ENCODE data around the gene METAP2.

Gene METAP2

DNA sequence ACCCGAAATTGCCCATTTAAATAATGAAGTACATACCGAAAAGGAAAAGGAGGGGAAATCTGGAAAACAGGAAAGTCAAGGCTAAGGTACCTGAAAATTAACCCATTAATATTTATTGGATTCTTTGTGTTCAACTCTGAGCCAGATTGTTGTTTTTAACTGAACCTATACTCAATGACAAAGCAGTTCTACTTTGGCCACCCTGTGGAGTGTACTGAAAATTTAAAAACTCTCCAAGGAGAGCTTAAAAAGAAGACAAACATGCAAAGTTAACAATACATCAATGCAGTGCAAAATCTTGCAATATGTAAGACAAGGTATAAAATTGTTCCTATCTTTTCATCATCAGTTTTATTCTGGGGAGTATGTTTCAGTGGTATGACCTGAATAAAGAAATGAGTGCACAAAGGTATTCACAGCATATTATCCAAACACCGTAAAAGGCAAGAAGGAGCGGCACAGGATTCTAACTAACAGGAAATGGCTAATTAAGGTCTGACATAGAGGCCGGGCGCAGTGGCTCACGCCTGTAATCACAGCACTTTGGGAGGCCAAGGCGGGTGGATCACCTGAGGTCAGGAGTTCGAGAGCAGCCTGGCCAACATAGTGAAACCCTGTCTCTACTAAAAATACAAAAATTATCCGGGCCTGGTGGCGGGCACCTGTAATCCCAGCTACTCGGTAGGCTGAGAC, 75.6 kb downstream of the METAP2 start:
- DNase-seq (ENCODE audit: low read depth), result no peak

DNA sequence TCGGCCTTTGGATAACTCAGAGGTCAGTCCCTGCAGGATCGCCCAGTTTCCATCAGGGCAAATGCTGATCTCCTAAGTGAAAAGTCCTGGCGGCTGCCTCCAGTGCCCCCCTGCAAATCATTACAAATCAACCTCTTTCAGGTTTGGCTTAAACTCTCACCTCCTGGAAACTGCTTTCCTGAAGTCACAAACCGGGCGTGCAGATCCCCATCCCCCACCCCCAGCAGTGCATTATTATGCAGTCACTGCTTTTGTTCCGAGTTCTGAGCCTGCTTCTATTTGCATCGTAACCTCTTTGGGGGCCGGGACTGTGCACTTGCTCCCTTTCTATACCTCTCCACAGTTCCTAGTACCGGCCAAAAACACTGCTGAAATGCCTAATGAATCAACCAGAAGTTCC, 77.4 kb downstream of the METAP2 start, which contains the start of gene USP44:
USP44 (minus strand) TSS at position 172 of the 400 bp plus-strand sequence. CDS start 17,220 bp downstream, outside the sequence.
- no peak for DNase-seq (ENCODE audit: low read depth)

DNA sequence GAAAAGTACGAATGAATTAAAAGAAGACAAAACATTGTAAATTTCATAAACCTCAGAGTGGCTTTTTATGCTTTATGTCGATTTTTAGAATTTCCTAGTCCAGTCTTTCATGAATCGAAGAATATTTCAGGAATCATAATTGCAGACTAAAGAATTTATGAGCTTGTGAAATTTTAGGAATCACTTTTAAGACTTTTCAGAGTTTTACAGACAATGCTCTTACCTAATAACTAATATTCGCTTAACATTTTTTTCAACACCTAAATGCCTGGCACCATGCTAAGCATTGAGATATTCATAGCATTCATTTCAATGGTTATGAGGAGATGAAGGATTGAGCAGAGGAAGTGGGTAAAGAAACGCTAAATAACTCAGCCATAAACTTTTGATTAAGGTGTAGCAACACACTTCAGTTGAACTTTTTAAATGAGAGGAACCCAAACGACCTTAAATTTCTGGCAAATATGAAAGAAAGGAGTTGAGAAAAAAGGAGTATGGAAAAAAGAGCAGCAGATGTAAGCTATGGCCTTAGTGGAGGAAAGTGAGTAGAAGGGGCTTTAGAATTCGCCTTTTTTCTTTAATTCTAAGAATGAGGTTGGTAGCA, 78.1 kb downstream of the METAP2 start:
- no peak for DNase-seq (ENCODE audit: low read depth)

DNA sequence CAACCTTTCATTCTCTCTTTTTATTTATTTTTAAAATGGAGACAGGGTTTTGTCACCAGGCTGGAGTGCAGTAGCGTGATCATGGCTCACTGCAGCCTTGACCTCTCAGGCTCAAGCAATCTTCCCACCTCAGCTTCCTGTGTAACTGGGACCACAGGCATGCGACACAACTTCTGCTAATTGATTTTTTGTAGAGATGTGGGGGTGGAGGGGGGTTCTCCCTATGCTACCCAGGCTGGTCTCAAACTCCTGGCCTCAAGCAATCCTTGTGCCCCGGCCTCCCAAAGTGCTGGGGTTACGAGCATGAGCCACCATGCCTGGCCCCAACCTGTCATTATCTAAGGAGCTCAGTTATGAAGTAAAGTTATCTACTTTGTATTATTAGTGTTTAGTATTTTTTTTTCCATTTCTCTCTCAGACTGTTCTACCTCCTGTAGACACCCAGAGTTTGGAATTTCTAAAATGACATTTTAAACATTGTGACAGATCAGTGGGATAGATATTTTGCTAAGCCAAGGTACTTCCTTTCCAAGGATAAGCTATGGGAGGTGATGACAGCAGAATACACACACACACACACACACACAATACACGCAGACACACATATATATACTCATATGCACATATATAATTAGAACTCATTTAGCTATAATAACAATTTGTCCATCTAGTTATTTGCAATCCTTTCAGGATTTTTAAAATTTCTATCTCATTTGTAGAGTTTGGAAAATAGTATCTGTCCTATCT, 79.4 kb downstream of the METAP2 start:
- no peak for DNase-seq (ENCODE audit: low read depth)

DNA sequence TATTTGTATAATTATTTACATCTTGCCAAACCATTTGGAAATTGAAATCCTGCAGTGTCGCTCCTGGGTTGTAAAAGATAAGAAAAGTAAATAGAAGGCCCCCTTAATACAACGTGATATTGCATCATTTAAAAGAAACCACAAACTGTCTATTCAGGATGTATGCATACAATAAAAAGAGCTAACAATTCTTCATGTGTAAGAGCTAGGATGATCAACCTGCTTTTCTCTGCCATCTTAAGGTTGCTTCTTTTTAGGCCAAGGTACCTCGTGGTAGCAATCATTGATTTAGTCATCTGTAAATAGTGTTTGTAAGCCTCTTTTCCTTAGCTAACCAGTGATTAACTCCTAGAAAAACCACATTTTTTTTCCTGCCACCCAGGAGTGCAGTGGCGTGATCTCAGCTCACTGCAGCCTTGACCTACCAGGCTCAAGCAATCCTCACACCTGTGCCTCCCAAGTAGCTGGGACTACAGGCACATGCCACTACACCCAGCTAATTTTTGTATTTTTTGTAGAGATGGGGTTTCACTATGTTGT, 80.7 kb downstream of the METAP2 start:
- DNase-seq (ENCODE audit: low read depth), result no peak

DNA sequence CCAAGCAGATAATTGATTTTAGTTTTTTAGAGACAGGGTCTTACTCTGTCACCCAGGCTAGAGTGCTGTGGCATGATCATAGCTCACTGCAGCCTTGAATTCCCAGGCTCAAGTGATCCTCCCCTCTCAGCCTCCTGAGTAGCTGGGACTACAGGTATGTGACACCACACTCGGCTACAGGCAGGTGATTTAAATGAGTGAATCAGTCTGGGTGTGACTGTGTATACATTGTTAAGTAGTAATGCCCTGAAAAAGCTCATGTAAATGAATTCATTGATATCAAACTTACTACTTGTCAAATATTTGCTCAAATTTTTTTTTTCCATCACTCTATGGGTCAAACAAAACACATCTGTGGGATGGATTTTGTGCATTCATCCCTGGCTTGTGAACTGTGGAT, 83.7 kb downstream of the METAP2 start:
- no peak for DNase-seq (ENCODE audit: low read depth)
